Natural killer cell (primary cell): ENCODE data around the gene RBM45. TPM values are rescaled to one million over a fixed set of nuclear protein-coding genes. Genes with fewer than 3 reads are reported as not detected.

Experiments used
- ATAC-seq, 3 donors: fragments of 150-1000 bp in 2 of 3; fragments of 200-7000 bp in 1 of 3; cut with Tn5 transposase; 1 replicate in 1 of 3; 2 replicates in 2 of 3; pipeline ENCODE4 v1.10.0; 2021; ENCODE audit warnings: mild to moderate bottlenecking in 2 of 3, moderate library complexity in 2 of 3
- DNase-seq, 2 donors: peaks; one replicate each; pipeline versions ENCODE4 v3.0.0 to v3.0.0-alpha.2; 2013 to 2021; ENCODE audit warnings: mixed read lengths in 1 of 2
- H3K27ac ChIP-seq: one replicate; pipeline ENCODE4 v1.5.1; 2013; ENCODE audit warnings: mild to moderate bottlenecking, low read length
- H3K27me3 ChIP-seq: one replicate; pipeline ENCODE4 v1.6.1; 2013; ENCODE audit warnings: low read length; ENCODE audit not compliant: control insufficient read depth, insufficient read depth
- H3K36me3 ChIP-seq: one replicate; pipeline ENCODE4 v1.6.1; 2013; ENCODE audit warnings: low read length; ENCODE audit not compliant: control insufficient read depth, insufficient read depth
- H3K4me1 ChIP-seq: one replicate; pipeline ENCODE4 v1.6.1; 2013; ENCODE audit warnings: low read length; ENCODE audit not compliant: control insufficient read depth, insufficient read depth
- H3K4me3 ChIP-seq: one replicate; pipeline ENCODE4 v1.5.1; 2013; ENCODE audit warnings: low read length
- H3K9me3 ChIP-seq: one replicate; pipeline ENCODE4 v1.6.1; 2013; ENCODE audit warnings: low read length; ENCODE audit not compliant: control insufficient read depth, insufficient read depth
- H3K27ac Mint-ChIP-seq, 2 donors: one replicate each; pipeline ENCODE4 v1.8.0; 2022; ENCODE audit warnings: mild to moderate bottlenecking in 2 of 2, mixed read lengths in 2 of 2, moderate library complexity in 1 of 2
- H3K27me3 Mint-ChIP-seq, 2 donors: one replicate each; pipeline ENCODE4 v1.8.0; 2022; ENCODE audit warnings: low read depth in 2 of 2, mixed read lengths in 2 of 2
- H3K36me3 Mint-ChIP-seq: one replicate; pipeline ENCODE4 v1.8.0; 2022; ENCODE audit warnings: mixed read lengths
- H3K4me1 Mint-ChIP-seq, 2 donors: one replicate each; pipeline ENCODE4 v1.8.0; 2022; ENCODE audit warnings: mixed read lengths in 2 of 2
- H3K4me3 Mint-ChIP-seq: one replicate; pipeline ENCODE4 v1.8.0; 2022; ENCODE audit warnings: mild to moderate bottlenecking, moderate library complexity, mixed read lengths
- H3K9me3 Mint-ChIP-seq, 2 donors: one replicate each; pipeline ENCODE4 v1.8.0; 2022; ENCODE audit warnings: mixed read lengths in 2 of 2
- CTCF ChIP-seq: fragments of 200-600 bp; IDR thresholded peaks from one replicate; pipeline ENCODE4 v1.8.0; 2022; ENCODE audit warnings: antibody characterized with exemption
- WGBS: methylation state at CpG from one replicate; pipeline ENCODE4 v1.1.7; 2013; ENCODE audit warnings: missing lambda C conversion rate; ENCODE audit not compliant: insufficient coverage; 5-methylcytosine and 5-hydroxymethylcytosine counted together
- intact Hi-C: fragments of 100-400 bp; cut with micrococcal nuclease; formaldehyde crosslinking; loops from one replicate; pipeline ENCODE4 v1.14.2; 2022
- total RNA-seq, 4 donors: library from RNA; stranded (reverse); fragments of 120-200 nt in 1 of 4; gene quantifications; one replicate each; pipeline versions ENCODE4 v1.2.3 to v1.2.4, GENCODE V29; 2013 to 2022

Gene RBM45
- total RNA-seq, 3 donors from 2014 or later (not counting 1 experiment from before 2014, with no cell fraction given), result 7.8 to 10.9 (median 9.1) TPM

DNA sequence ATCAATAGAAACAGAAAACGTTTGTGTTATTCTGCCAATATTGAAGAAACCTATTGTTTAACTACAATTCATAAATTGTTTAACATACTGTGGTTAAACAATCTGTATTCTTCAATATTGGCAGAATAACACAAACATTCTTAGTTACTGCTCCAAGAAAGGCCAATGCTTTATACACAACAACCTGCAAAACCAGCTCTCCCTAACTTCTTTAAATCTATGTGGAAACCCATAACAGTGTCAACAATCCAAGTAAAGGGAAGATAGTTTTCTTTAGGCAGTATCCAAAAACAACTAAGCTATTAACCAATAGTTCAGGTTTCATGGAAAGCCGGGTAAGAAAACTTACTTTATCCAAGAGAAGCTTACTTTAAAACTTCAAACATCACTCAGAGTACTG, 6.2 kb upstream of the RBM45 start:
- TF ChIP-seq CTCF, result no peak
- WGBS, result 100% methylated on average over 1 of the region's 2 CpGs

DNA sequence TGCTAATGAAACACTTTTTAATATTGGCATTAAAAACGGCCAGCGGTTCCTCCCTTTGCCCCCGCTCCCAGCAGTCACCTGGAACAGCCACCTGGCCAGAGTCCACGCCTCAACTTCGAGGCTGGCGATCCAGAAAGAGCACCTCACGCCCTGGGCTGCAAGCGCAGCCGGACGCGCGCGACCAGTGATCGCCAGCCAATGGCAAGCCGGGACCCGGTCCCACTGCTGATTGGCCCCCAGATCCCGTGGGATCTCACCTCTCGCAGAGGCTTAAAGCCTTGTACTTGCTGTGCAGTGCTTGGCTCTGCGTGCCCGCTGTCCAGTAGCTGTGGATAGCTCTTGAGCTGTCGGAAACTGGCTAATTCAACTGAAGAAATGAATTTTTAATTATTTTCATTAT, 4.1 kb upstream of the RBM45 start:
- TF ChIP-seq CTCF, result no peak
- Mint-ChIP-seq H3K4me3 (no peak overlapping the region), H3K27me3 (no peaks in the 10 kb centered on the region), H3K36me3 (no peaks in the 10 kb centered on the region), H3K4me1 (peaks cover 16% of the 10 kb centered on the region in 2 donors), H3K27ac (no peak overlapping the region), H3K9me3 (no peaks in the 10 kb centered on the region)
- H3K9me3 ChIP-seq, result no peaks in the 10 kb centered on the region
- no peak for ATAC-seq
- H3K4me1 ChIP-seq, result peaks cover 11% of the 10 kb centered on the region
- H3K27ac ChIP-seq, result no peak overlapping the region
- H3K27me3 ChIP-seq, result no peaks in the 10 kb centered on the region
- intact Hi-C loops, result no loop called here
- DNase-seq, result no peak
- no peaks in the 10 kb centered on the region for H3K36me3 ChIP-seq
- 94% methylated on average over 20 of the region's 21 CpGs for WGBS
- no peak overlapping the region for H3K4me3 ChIP-seq

More for the DNA sequence above, 6.2 kb upstream of the RBM45 start:
- intact Hi-C loops, result no loop called here
- no peaks in the 10 kb centered on the region for H3K27me3 ChIP-seq
- H3K9me3 ChIP-seq, result no peaks in the 10 kb centered on the region
- no peak for ATAC-seq
- Mint-ChIP-seq H3K4me3 (no peak overlapping the region), H3K36me3 (no peaks in the 10 kb centered on the region), H3K4me1 (no peaks in the 10 kb centered on the region), H3K9me3 (no peaks in the 10 kb centered on the region), H3K27ac (no peak overlapping the region), H3K27me3 (no peaks in the 10 kb centered on the region)
- no peak overlapping the region for H3K4me3 ChIP-seq
- no peaks in the 10 kb centered on the region for H3K36me3 ChIP-seq
- H3K4me1 ChIP-seq, result no peaks in the 10 kb centered on the region
- DNase-seq, result no peak
- no peak overlapping the region for H3K27ac ChIP-seq

DNA sequence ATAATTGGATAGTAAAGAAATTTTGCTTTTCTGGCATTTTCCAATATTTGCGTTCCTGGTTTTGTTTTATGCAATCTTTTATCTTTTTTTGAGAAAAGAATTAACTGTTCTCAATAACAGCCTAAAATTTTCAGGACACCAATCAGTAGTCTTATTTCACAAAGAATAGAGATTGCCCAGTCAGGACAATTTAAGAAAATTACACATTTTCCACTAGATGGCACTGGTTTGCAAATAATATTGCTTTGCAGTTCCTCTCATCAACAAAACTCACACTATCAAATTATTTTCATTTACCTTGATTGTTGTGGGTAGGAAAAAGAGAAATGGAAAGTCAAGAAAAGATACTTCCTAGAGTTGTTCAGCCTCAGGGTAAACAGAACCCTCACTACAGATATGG, 2.4 kb upstream of the RBM45 start:
- Mint-ChIP-seq H3K27ac (no peak overlapping the region), H3K4me3 (peak overlapping the region; percentile 77), H3K9me3 (no peaks in the 10 kb centered on the region), H3K36me3 (no peaks in the 10 kb centered on the region), H3K27me3 (no peaks in the 10 kb centered on the region), H3K4me1 (peaks cover 26 to 31% of the 10 kb centered on the region in 2 donors)
- peak in 1 of 2 donors; percentile 56 for DNase-seq
- peaks cover 11% of the 10 kb centered on the region for H3K4me1 ChIP-seq
- intact Hi-C loops, result no loop called here
- H3K27me3 ChIP-seq, result no peaks in the 10 kb centered on the region
- H3K4me3 ChIP-seq, result no peak overlapping the region
- no peaks in the 10 kb centered on the region for H3K9me3 ChIP-seq
- no peaks in the 10 kb centered on the region for H3K36me3 ChIP-seq
- no peak overlapping the region for H3K27ac ChIP-seq
- ATAC-seq, result no peak
- TF ChIP-seq CTCF, result peak; percentile 55
- WGBS, result no CpG with 5 or more reads among the region's 1 CpG

DNA sequence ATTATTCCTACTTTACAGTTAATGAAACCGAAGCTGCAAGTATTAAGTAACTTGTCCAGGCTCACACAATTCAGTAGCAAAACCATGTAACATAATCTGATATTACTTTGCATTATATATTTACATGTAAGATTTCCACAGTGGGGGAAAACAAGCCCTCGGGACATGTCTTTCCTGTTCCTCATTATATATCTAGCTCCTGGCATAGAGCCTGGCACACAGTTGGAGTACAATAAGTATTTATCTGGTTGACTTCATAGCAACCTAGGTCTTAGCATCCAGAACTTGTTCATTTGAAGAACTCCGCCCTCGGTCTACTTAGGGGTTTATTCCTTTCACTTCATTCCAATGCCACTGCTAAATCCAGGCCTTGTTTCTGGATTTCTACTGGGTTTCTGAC, 1.6 kb upstream of the RBM45 start:
- Histone ChIP-seq H3K4me1 (peaks cover 11% of the 10 kb centered on the region), H3K27ac (no peak overlapping the region), H3K27me3 (no peaks in the 10 kb centered on the region), H3K9me3 (no peaks in the 10 kb centered on the region), H3K4me3 (no peak overlapping the region), H3K36me3 (no peaks in the 10 kb centered on the region)
- H3K27ac Mint-ChIP-seq, result no peak overlapping the region
- TF ChIP-seq CTCF, result no peak
- no peaks in the 10 kb centered on the region for H3K36me3 Mint-ChIP-seq
- DNase-seq (no peak), ATAC-seq (no peak)
- H3K9me3 Mint-ChIP-seq, result no peaks in the 10 kb centered on the region
- 71% methylated on average over 3 of the region's 4 CpGs for WGBS
- intact Hi-C loops, result no loop called here
- no peak overlapping the region for H3K4me3 Mint-ChIP-seq
- no peaks in the 10 kb centered on the region for H3K27me3 Mint-ChIP-seq
- H3K4me1 Mint-ChIP-seq, result peaks cover 30 to 38% of the 10 kb centered on the region in 2 donors
